HK-2 (cell line): Measurements from ENCODE around the gene DNAH9.

Experiments
- DNase-seq: peaks from one replicate; pipeline ENCODE4 v3.0.0-alpha.2; 2018; ENCODE audit not compliant: unreplicated experiment

The DNAH9 gene

GRCh38 chr17:11601661-11602060, 3.4 kb downstream of the DNAH9 start:
- no peak for DNase-seq

GRCh38 chr17:11608396-11608795, 10.1 kb downstream of the DNAH9 start:
- no peak for DNase-seq

- DNase-seq, result no peak
Measured at GRCh38 chr17:11610999-11611566, 12.8 kb downstream of the DNAH9 start.

DNA sequence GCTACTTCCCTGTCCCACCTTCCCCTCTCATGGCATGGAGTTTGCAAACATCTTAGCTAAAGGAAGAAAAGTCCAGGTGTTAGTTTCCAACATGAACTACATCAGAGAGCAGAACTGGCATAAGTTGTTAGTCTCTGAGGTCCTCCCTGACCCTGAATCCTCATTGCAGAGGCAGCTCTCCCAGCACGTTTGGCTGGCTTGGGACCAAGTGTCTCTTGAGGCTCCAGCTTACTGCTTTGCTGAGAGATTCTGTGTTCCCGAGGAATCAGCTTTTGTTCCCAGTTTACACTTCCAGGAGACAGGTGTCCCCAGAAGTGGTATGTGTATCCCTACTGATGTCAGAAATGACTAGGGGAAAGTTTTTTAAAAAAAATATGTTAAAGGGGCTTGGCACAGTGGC, 14.7 kb downstream of the DNAH9 start:
- no peak for DNase-seq

DNA sequence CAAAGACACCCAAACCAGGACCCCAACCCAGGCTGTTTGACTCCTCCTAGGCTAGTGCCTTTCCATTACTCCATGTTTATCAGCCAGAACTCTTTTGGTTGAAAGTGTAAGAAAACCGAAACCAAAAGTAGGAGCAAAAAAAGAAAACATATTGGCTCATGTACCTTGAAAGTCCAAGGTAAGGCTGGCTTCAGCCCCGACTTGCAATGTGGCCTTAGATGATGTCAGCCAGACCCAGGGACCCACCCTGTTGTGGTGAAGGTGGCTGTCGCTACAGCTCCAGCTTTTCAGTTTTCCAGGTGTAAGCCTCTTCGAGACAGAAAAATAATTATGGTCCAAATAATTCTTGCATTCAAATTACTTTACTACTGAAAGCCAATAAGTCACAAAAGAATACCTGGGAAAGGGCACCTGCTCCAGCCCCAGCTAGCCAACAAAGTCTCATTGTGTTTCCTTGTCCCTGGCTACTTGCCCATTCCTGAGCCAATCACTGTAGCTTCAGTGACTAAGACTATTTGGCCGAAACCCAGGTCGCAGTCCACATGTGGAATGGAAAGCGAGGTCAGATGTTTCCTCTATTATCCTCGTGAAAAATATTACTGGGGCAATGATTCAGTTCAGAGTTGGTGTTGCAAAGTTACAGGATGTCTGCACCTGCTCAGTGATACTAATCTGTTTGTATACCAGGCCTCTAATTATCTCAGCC, 20.7 kb downstream of the DNAH9 start:
- DNase-seq, result no peak

- DNase-seq, result no peak
Measured at GRCh38 chr17:11622492-11622891, 24.2 kb downstream of the DNAH9 start.

DNA sequence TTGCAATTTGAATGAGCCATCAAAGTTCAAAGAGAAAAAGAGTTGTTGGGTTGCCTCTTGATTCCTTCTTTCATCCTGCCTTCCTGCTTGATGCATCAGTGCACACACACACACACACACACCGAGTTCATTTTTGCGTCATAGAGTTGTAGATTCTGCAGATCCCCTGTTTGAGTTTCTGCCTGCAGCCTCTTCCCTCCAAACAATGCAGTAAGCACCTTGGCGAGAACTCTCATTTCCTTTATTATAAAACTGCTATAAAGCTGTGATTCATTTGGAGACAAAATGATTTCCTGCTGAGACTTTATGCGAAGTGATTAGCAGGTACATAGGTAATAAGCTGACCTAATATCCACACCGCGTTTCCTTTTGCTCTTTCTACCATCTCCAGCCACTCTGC, 26.7 kb downstream of the DNAH9 start:
- no peak for DNase-seq

DNA sequence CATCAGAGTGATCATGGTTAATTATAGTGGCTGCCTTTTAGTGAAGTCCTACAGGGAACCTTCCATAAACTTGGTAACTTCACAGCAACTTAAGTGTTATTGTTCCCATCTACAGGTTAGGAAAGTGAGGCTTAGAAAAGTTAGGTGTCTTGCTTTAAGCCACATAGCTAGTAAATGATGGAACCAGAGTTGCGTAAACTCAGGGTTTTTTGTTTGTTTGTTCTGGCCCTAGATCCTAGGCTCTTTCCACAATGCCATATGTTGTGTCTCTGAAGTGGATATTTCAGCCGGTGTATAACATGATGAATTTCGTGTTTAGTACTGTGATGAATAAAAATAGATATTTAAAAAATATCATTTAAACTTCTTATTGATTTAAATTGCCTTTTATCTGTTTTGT, 27.6 kb downstream of the DNAH9 start:
- no peak for DNase-seq

DNA sequence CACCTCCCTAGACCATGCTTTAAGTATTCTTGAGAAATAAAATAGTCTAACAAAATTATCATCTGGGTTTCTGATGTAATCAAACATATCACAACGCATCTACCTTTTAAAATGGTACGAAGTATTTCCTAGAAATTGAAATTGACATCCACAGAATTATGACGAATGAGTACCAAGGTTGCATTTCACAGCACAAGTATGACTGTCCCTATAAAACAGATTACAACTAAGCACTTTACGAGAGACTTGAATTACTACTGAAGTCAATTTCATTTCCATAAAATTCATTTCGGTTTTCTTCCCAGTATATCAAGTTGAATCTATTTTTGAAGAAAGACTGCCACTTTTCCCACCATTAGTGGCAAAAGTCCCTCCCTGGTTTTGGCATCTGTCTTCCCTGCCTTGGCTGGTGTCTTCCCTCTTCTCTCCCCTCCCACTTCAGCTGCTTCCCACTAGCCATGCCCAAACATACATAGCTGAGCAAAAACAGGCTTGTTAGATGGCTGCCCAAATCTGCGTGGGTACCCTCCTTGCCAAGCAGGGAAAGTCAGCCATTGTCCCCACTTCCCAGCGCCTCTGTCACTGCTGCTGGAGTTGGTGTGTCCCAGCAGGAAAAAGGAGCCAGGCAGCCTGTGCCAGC, 29.2 kb downstream of the DNAH9 start:
- no peak for DNase-seq

- DNase-seq, result no peak
Measured at GRCh38 chr17:11628374-11628773, 30.1 kb downstream of the DNAH9 start.

DNA sequence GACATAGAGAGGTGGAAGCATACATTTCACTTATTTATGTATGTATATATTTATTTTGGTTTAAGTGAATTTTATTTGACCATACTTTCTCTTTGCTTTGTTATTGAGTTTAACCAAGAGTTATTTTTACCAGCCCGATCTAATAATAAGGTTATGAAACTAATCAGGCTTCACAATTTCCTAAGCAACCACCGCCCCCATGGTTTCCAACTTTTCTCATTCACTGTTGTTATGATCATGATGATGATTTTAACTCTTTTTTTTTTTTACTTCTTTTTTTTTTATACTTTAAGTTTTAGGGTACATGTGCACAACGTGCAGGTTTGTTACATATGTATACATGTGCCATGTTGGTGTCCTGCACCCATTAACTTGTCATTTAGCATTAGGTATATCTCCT, 30.6 kb downstream of the DNAH9 start:
- no peak for DNase-seq

DNA sequence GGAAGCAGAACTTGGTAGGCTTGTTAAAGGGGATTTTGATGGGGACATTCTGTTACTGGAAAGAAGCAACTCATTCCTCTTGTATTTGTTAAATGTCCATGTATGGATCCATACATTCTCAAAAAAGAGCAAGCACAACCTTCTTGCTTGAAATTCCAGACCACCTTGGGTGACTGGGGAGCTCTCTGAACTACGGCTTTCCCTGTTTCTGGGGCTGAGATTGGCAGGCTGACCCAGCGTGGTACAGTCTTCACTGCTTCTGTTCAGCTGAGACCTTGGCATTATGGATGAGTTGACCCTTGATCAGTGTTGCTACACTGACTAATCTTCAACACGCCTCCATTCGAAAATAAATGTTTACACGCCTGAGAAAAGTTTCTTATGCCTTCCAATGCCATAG, 38.5 kb downstream of the DNAH9 start:
- DNase-seq, result no peak

DNA sequence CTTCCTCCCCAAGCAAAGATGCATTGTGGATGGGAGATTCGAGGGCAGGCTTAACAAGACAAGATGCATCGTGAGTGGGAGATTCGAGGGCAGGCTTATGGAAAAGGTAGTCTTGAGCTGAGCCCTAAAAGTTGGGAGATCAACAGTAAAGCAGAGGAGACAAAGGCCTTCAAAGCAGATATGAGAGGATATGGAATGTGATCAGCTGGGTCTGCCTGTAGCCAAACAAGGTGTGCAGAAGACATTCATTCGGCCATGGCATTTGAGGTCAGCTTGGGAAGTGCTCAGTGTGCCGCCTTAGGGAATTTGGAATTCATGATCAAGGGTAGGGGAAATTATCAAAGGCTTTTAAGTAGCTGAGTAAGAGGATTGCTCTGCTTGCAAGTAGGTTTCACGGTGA, 39.5 kb downstream of the DNAH9 start:
- DNase-seq, result no peak

- DNase-seq, result no peak
Measured at GRCh38 chr17:11638700-11639265, 40.5 kb downstream of the DNAH9 start.

DNA sequence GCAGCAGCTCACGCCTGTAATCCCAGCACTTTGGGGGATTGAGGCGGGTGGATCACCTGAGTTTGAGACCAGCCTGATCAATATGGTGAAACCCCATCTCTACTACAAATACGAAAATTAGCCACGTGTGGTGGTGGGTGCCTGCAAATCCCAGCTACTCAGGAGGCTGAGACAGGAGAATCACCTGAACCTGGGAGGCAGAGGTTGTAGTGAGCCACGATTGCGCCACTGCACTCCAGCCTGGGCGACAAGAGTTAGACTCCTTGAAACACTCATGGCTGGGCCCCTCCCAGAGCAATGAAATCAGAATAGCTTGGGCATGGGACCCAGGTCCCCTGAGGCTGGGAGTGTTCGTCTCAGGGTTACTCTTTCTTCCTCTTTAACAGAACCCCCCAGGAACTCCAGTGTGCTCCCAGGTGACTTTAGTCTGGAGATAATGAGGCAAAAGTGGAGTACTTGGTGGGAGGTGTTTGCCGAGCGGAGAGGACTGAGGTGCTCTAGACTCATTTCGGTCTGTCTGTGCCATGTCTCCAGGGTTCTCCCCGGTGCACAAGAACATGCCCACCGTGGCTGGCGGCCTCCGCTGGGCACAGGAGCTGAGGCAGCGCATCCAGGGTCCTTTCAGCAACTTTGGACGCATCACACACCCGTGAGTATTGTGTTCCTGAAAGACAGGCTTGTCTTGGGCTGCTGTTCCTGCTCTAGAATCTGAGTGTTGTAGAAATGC, 41.6 kb downstream of the DNAH9 start:
- DNase-seq, result no peak

GRCh38 chr17:11640463-11640814, 42.2 kb downstream of the DNAH9 start:
- DNase-seq, result no peak

GRCh38 chr17:11641521-11642275, 43.4 kb downstream of the DNAH9 start:
- no peak for DNase-seq

DNA sequence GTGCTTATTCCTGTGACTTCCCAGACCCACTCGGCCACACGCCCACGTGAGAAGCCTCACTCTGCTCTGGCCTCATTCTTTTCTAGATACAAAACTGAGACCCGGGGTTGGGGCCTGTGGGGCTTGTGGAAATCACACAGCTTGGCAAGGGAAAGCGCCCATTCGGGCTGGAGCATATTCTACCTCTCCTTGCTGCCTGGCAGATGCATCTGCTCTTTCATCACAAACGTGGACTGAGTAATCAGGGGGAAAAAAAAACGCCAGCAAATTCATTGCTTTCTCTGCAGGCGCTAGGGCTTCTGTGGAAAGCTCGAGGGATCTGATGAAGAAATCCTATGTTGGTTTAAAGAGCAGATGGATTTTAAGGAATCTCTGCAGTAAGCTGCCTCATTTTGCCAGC, 44.4 kb downstream of the DNAH9 start:
- DNase-seq, result no peak

DNA sequence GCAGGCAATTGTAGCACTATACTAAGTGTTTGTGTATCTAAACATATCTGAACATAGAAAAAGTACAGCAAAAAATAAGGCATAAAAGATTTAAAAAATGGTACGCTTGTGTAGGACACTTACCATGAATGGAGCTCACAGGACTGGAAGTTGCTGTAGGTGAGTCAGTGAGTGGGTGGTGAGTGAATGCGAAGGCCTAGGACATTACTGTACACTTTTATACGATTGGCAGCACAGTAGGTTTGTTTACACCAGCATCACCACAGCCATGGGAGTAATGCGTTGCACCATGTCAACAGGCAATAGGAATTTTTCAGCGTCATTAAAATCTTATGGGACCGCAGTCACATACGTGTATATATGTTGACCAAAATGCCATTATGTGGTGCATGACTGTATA, 45.6 kb downstream of the DNAH9 start:
- no peak for DNase-seq

DNA sequence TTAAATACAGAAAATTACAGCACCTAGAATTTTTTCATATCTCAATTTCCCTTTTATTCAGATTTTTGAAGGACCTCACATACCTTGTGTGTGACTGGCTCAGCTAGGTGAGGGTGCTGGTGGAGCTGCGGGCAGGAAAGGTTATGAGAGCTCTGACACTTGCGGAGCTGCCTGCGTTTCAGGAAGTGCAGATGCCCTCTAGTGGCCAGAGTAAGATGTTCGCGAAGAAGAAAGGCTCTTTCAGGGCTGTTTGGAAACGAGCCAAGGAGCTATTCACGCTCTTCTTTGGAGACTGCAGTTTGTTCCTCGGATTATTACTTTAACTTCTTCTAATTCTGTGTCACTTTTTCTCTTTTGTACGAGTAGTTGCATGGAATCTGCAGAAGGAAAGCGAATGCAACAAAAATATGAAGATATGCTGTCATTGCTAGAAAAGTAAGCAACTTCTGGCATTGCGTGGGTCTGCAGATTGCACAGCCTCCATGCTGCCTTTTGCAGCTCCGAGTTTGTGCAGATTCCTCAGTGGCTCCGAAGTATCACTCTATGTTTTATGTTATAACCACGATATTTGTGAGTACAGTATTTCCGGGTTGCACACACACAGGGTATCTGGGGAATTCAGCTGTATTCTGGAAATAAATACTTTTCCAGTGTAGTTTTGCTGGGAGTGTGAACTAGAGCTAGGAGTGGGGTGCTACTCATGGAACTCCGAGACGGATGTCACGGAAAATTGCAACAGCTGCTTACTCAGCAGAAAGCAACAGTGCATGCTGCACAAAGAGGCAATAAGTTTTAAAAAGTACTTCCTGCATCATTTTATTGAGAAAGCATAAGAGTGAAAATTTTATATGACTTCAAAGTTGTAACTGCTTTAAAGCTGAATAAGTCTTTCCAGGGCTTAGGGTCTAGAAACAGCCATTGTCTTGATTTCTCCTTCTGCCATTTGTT, 46.3 kb downstream of the DNAH9 start:
- peak; percentile 42 for DNase-seq

DNA sequence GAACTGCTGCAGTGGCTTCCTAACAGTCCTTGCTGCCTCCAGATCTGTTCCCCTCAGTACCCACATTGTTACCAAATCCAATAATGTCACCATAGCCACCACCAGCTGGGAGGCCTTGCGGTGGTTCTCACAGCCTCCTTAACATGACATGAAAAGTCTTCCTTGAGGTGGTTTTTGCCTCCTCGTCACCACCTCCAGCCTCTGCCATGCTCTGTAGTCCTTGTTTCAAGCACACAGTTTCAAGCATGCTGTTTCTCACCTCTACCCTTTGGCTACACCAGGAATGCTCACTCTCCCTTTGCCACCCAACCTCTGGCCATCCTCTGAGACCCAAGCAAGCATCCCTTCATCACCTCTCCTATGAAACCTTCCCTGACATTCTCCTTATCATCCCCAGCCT, 47.2 kb downstream of the DNAH9 start:
- DNase-seq, result no peak
